Colonic mucosa (tissue), 4 donors: ENCODE measurements around the gene MAML2. TPM values are rescaled to one million over a fixed set of nuclear protein-coding genes. Genes with fewer than 3 reads are reported as not detected.

ENCODE experiments used
- DNase-seq: peaks from one replicate; pipeline ENCODE4 v3.0.0-alpha.2; 2020
- H3K27ac ChIP-seq: fragments of 200-600 bp; one replicate; pipeline ENCODE4 v1.8.0; 2021
- H3K27me3 ChIP-seq: fragments of 200-600 bp; one replicate; pipeline ENCODE4 v1.8.0; 2021
- H3K36me3 ChIP-seq: fragments of 200-600 bp; one replicate; pipeline ENCODE4 v1.8.0; 2021
- H3K4me1 ChIP-seq: fragments of 200-600 bp; one replicate; pipeline ENCODE4 v1.8.0; 2021; ENCODE audit warnings: mild to moderate bottlenecking
- H3K4me3 ChIP-seq: fragments of 200-600 bp; one replicate; pipeline ENCODE4 v1.8.0; 2021
- H3K9ac ChIP-seq, 2 donors: one replicate each; pipeline ENCODE4 v1.7.0; 2013; ENCODE audit warnings: control low read depth in 2 of 2, low read depth in 2 of 2, low read length in 2 of 2
- H3K9me3 ChIP-seq: fragments of 200-600 bp; one replicate; pipeline ENCODE4 v1.8.0; 2021
- intact Hi-C: fragments of 100-400 bp; cut with DNase I; formaldehyde crosslinking; loops from one replicate; pipeline ENCODE4 v1.14.1; 2022
- total RNA-seq, 2 donors: library from RNA; stranded (reverse); fragmentation: NEBNext Ultra II Directional in 1 of 2; extraction: Animal tissue kit (Norgen Biotek cat#: 25700) in 1 of 2; gene quantifications; one replicate each; pipeline ENCODE4 v1.2.1, GENCODE V29; 2021
- TF ChIP-seq, protein P1 (sequence below): fragments of 200-600 bp; IDR thresholded peaks from one replicate; pipeline ENCODE4 v1.8.0; 2022; ENCODE audit warnings: antibody characterized with exemption, mild to moderate bottlenecking
- donor health status: healthy.
- donor health status: DM: no; HTN: no; CAD: no.
- donor health status: DM: no; HTN: no; CAD: no.

MAML2 gene
- total RNA-seq, 2 donors from 2014 or later, result 10.4 to 11.0 TPM

DNA sequence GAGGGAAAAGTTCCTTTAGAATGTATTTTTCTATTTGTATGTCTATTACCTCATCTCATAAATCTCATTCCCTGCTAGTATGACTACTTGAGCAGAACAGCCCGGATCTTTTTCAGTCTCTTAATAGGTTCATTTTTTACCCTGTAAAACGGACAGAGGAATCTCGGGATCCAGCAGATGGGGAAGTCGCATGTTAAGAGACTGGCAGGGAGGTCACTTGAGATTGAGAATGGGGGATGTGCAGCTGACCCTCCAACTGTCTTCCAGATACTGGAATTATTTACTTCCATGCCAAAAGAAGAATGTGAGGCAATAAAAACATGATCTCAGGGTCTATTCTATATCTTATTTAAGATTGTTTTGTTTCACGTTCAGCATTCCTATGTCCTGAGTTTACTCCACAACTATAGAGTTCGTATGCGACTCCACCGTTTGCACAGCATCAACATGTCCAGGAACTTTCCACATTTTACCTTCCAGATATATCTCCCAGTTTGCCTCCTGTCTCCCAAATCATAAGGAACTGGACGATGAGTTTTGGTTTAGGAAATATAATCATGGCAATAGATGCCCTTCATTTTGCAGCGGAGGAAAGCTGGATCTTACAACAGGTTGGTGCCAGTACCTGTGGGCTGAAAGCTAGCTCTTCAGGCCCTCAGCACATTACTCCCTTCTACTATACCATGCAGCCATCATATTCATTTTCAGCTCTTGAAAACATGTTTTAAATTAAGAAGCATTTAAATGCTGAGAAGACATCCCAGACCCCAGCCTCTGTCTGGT is 181.5 kb downstream of the MAML2 start:
- no peak overlapping the region for H3K27ac ChIP-seq
- DNase-seq, result no peak

DNA sequence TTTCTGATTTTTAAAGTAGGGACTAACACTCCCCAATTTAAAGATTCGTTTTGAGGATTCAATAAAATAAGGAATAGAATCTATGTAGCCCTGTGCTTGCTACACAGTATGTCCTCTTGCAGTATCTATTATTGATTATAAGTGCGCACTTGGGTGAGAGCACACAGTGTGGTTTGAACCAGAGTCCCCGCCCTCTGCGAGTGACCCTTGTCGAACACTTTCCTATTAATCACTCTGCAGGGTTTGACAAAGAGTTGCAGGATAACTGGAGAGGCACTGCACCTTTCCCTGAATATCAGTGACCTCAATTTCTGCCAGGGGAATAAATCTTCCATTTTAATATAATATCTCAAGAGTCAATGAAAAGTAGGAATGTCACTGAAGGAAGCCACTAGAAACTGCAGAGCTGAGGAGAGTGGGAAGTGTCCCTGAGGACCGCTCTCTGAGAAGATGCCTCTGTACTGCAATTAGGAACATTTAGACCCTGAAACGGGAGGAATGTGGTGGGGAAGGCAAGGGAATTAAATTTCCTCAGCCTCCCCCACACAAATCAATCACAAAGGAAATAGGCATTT is 182.2 kb downstream of the MAML2 start:
- H3K9me3 ChIP-seq, result no peaks in the 10 kb centered on the region
- no peaks in the 10 kb centered on the region for H3K36me3 ChIP-seq
- intact Hi-C loops, result no loop called here
- DNase-seq, result no peak
- TF ChIP-seq, protein P1, sequence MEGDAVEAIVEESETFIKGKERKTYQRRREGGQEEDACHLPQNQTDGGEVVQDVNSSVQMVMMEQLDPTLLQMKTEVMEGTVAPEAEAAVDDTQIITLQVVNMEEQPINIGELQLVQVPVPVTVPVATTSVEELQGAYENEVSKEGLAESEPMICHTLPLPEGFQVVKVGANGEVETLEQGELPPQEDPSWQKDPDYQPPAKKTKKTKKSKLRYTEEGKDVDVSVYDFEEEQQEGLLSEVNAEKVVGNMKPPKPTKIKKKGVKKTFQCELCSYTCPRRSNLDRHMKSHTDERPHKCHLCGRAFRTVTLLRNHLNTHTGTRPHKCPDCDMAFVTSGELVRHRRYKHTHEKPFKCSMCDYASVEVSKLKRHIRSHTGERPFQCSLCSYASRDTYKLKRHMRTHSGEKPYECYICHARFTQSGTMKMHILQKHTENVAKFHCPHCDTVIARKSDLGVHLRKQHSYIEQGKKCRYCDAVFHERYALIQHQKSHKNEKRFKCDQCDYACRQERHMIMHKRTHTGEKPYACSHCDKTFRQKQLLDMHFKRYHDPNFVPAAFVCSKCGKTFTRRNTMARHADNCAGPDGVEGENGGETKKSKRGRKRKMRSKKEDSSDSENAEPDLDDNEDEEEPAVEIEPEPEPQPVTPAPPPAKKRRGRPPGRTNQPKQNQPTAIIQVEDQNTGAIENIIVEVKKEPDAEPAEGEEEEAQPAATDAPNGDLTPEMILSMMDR, result no peak
- H3K9ac ChIP-seq, result no peak overlapping the region
- no peaks in the 10 kb centered on the region for H3K4me1 ChIP-seq
- no peak overlapping the region for H3K27ac ChIP-seq
- no peaks in the 10 kb centered on the region for H3K27me3 ChIP-seq
- no peak overlapping the region for H3K4me3 ChIP-seq

More for the DNA sequence above, 181.5 kb downstream of the MAML2 start:
- Histone ChIP-seq H3K36me3 (no peaks in the 10 kb centered on the region), H3K4me3 (no peak overlapping the region), H3K9ac (no peak overlapping the region), H3K9me3 (no peaks in the 10 kb centered on the region), H3K27me3 (no peaks in the 10 kb centered on the region), H3K4me1 (no peaks in the 10 kb centered on the region)
- TF ChIP-seq, protein P1, result no peak
- intact Hi-C loops, result no loop called here

DNA sequence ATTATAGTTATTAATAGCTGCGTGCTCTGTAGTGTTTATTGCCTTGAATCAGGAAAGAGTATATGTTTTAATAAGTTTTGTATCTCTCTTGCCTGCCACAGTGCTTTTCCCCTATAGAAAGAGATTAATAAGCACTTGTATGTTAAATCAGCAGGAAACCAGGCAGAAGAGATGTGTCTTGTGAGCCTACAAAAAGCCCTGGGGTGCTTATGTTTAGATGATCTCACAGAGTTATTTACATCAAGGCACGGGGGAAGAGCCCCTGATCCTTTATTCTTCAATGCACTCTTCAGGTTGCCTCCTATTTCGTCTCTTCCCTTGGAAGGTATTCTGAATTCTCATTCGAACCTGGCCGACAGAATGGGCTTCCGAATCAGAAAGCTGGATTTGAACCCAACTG is 183.0 kb downstream of the MAML2 start:
- Histone ChIP-seq H3K4me1 (no peaks in the 10 kb centered on the region), H3K36me3 (no peaks in the 10 kb centered on the region), H3K27me3 (no peaks in the 10 kb centered on the region), H3K9ac (no peak overlapping the region), H3K9me3 (no peaks in the 10 kb centered on the region), H3K4me3 (no peak overlapping the region), H3K27ac (no peak overlapping the region)
- intact Hi-C loops, result no loop called here
- DNase-seq, result no peak
- TF ChIP-seq, protein P1, result no peak

GRCh38 chr11:96158126-96158525 is 184.9 kb downstream of the MAML2 start:
- H3K36me3 ChIP-seq, result no peaks in the 10 kb centered on the region
- no peak overlapping the region for H3K4me3 ChIP-seq
- intact Hi-C loops, result no loop called here
- no peak overlapping the region for H3K27ac ChIP-seq
- H3K9ac ChIP-seq, result no peak overlapping the region
- H3K27me3 ChIP-seq, result no peaks in the 10 kb centered on the region
- DNase-seq, result no peak
- H3K9me3 ChIP-seq, result no peaks in the 10 kb centered on the region
- TF ChIP-seq, protein P1, result no peak
- H3K4me1 ChIP-seq, result no peaks in the 10 kb centered on the region

- Histone ChIP-seq H3K9ac (peak overlapping the region in 1 of 2 donors; percentile 1), H3K36me3 (no peaks in the 10 kb centered on the region)
Observed at GRCh38 chr11:96157517-96157873, 185.5 kb downstream of the MAML2 start.

More at GRCh38 chr11:96157517-96157873, 185.5 kb downstream of the MAML2 start:
- Histone ChIP-seq H3K9me3 (no peaks in the 10 kb centered on the region), H3K27me3 (no peaks in the 10 kb centered on the region), H3K4me3 (no peak overlapping the region), H3K27ac (peak overlapping the region; percentile 62), H3K4me1 (no peaks in the 10 kb centered on the region)
- TF ChIP-seq, protein P1, result no peak
- DNase-seq, result no peak
- intact Hi-C loops, result no loop called here
